ENCODE data around the gene IRS2. TPM values are rescaled to one million over a fixed set of nuclear protein-coding genes. Genes with fewer than 3 reads are reported as not detected.
A peak's percentile ranks its signal among the peaks of the same experiment; 100 is the strongest.

IRS2 gene
- total RNA-seq, 1 donor from 2014 or later = 1.7 TPM

DNA sequence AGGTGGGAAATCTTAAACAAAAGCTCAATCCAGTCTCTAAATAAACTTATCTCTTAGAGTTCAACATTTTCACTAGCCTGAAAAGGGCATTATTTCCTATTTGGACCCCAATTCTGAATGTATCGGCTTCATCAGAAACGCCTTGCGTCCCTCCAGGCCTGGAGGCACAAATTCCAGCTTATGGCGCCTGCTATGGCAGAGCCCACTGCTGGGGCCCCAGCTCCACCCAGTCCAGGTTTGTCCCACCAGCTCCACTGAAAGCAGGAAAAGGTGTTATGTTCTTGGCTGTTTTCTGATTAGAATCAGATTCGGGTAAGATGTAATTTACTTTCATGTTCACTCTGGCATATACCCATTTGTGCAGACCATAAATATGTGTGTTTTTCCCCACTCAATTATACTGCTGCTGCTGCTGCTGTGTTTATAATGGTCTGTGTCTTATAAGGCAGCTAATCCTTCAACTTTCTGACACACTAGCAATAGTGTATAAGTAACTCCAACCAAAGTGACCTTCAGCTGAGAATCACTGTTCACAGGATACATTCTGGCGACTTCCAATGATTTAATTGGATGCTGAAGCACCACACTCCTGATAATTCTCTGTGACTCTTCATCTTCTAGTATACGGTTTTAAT, 6.4 kb downstream of the IRS2 start:
- DNase-seq = no peak

DNA sequence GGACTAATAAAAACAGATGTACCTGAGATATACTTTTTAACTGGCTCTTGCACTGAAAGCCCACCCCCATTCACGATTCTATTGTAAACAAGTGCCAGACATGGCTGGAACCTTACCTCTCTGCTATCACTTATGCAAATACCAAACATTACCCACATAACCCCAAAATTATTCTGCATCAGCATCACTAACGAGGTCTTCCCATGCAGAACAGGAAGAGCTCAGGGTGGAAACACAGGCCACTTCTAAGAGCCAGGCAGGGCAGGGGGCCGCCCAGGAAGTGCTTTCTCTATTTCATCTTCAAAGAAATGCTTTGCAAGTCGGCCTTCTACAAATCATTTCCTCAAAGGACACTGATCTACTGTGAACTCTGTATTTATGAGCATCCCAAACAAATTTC, 7.3 kb downstream of the IRS2 start:
- DNase-seq = no peak

DNA sequence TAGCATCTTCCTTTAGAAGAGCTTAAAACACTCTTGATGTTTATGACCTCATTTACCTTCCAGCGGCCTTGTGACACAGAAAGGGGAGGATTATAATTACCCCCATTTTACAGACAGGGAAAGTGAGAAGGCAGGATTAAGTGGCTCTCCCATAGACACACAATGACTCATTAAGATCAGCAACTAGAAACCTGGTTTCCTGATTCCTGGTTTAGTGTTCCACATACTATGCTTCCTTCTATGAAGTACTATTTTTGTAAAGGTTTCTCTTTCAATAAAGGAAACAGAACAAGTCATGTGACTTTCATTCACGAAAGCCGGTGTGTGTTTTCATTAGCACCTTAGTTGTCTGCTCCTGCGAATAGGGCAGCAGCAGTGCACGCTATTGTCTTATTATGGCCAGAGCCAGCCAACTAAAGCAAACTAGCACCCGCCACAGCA, 8.3 kb downstream of the IRS2 start:
- DNase-seq = peak; percentile 42

DNA sequence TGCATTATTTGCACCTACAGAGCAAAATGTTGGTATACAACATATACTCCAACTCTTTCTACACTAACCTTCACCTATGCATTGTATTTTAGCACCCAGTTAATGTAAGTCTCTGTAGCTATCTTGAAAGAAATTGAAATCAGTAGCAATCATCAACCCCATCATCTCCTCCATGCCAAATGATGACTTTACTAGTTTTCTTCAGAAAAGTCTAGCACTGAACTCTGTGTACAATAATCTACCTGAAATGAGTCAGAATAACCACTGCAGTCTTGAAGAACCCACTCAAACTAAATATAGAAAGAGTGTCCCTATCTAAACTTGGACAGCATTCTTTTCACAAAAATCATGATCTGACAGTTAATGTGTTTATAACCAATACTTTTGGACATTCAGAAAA, 9.8 kb downstream of the IRS2 start:
- DNase-seq = no peak

DNA sequence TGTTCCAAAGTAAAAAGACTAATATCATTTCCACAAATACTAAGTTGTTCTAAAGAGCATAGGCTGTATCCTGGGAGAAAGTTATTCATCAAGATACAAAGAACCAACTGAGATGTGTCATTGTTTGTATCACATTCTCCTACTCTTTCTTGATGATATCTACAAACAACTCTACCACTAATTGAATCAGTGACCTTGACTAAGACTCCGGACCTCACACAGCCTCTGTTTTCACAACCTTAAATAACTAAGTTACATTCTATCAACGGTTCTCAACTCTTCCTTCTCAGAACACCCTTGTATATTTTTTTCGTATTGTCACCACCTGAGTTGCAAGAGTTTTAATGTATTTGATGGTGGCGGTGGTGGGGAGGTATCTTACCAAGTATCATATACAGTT, 12.6 kb downstream of the IRS2 start:
- no peak for DNase-seq

DNA sequence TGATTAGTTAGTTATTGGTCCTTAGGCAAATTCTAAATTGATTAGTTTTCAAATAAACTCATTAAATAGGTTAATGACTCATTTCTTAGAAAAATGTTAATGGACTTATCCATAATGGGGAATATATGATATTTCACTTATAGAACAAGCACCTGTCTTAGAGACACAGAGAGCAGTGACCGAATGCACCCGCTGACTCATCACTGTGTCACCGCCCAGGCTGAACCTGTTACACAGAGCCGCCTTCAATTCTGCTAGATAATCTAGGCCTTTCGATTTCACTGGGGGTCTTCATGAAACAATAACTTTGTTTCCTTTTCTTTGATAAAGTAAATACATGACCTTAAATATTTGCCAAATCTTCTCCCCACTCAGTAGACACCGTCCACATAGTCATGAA, 13.1 kb downstream of the IRS2 start:
- no peak for DNase-seq

DNA sequence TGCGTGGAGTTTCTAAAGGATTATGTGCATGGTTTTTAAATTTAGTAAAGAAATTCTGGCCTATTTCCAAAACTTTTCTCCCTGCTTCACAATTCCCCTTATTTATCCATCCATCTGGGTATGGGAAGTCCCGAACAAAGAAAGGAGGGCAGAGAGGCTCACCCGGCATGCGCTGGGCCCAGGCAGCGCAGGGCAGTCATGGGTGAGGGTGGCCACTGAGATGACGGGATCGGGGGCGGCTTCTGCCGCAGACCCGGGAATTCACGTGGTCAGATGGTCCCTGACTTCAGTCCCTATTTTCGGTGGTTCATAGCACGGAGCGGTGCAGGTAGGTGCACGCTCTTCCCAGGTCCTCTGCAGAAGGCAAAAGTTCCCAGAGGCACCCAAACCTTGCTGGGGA, 14.5 kb downstream of the IRS2 start:
- no peak for DNase-seq

DNA sequence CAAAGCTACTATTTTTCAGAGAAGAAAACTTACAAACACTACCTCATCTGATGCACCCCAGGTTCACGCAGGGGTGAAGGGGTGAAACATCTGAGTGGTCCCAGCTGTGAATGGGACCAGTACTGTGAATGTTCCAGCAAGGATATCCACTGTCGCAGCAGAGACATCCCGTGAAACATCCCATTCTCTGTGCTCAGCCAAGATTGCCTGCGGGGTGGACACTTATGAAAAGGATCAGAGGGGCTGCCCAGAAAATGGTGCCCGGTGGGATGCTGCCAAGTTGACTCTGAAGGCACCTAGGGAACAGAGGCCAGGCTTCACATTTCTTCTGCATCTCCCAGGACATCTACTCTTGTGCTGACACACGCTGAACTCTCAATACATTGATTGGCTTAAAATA, 15.9 kb downstream of the IRS2 start:
- DNase-seq = no peak

DNA sequence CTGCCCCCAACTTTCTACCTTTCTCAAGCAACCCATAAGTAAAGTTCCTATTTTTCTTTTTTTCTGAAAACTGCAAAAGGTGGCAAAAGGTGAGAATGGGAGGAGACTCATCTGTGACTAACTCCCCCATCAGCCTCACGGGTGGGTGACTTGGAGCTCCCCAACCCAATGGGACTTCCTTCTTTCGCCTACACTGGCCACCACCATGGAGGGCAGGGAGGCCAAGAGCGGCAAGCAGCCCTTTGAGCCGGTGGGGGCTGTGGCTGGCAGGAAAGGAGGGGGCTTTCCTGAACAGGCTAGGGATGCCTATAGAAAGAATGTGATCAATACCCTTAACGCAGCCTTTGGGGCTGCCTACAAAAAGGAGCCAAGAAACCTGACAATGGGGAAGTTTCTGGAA, 16.5 kb downstream of the IRS2 start:
- DNase-seq = no peak

DNA sequence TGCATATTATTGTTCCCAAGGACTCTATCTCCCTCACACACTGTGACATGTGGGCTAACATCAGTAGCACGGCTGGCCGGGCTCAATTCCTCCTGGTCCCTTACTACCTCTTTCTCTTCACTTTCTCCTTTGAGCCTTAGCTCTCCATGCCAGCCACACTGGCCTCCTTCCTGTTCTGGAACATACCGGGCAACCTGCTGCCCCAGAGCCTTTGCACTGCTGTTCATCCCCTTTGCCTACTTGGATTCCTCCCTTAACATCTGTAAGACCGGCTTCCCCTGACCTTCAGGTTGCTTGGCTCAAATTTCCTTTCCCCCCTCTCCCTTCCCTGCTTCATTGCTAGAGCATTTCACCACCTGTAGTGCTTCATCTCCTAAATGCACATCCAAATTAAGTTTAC, 17.1 kb downstream of the IRS2 start:
- no peak for DNase-seq

DNA sequence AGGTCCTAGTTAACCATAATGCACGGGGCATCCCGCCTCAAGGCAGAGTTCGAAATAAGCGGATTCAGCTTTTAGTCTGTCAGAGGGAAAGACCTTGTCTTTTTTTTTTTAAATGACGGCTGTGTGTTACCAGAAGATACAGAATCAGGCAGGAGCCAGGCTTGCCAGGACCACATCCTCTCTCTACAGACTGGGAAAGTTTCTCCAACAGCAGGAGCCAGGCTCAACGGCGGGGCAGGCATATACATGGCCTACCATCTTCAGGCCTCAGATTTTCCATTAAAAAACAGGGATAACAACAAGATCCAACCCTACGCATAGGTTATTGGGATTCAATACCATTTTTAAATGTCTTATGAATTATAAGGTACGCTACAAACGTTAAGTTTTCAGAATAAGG, 17.8 kb downstream of the IRS2 start:
- DNase-seq = no peak

DNA sequence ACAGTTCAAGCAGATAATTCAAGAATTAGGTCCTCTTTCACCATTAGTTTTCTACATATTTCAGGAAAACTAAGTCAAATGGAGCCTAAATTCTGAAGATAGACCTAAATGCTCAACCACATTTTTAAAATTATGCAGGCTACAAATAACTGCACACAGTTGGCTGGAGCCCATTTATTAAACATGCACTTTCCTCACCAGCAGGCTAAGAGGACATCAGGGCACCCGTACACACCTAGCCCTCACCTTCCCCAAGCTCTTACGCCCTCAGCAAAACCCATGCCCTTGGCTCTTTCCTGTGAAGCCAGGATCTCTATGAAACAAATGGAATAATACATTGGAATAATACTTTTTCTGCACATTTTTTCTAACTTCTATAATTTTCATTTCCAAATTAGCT, 18.2 kb downstream of the IRS2 start:
- DNase-seq = no peak

DNA sequence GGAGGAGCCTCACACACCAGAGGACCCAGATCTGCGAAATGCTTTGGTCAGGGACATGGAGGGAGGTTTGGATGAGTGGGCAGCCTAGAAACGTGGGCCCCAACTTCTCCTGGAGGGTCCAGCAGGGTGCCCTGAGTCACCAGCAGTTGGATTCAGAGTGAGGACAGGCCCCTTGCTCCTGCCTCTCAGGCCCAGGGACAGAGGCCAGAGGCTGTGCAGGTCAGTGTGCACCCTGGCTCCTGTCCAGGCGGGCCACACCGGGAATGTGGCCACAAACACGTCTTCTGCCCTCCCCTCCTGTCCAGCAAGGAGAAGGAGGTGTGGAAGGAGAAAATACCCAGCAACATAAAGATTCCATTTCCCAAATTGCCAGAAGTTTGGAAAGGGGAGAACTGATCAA, 19.4 kb downstream of the IRS2 start:
- DNase-seq = no peak

DNA sequence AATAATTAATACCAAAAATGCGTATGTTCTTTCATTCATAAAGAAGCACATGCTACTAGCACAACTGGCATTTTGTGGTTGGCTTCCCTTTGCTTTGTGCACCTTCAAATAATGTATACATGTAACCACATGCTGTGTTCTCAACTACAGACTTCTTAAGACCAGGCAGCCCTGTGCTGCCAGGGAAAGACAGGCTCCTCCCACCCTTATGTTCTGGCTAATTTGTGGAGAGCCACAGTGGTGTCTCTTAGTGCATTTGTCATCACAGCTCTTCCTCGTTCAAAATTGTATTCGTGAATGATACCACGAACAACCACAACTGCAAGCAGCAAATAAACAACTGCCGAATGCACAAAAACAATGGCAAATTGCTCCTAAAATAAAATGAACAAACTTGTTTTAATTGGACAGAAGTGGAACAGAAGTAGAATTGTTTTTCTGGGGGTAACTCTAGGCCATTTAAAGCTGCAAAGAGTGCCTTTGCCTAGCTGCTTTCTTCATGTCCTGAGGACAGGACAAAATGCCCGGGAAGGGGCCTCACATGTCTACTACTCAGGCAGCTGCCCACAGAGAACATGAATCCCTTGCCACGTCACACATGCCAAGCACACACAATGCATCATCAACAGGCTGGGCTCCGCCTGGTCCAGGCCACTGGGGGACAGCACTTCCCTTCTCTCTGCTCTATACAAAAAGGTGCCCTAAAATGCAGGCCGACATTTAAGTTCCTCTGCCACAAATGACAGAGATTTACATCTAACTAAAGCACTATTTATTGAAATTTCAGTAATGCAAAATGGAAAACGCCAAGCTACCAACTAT, 21.7 kb downstream of the IRS2 start:
- no peak for DNase-seq

DNA sequence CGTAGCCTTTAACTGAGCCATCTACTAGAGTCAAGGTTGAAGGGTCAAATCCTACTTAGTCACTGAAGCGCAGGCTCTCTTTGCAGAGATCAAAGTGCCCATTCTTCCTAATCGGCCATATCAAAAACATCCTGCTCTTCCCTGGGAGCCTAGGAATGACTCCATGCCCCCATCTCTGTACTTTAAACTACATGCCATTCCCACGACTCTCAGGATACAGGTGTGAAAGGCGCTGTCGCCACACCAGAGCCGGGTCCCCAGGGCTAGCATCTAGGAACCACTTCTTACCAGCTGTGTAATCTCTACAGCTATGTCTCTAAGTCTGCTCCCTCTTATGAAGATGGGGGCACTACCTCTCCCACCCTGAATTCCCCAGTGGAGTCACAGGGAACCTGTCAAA, 22.3 kb downstream of the IRS2 start:
- no peak for DNase-seq

DNA sequence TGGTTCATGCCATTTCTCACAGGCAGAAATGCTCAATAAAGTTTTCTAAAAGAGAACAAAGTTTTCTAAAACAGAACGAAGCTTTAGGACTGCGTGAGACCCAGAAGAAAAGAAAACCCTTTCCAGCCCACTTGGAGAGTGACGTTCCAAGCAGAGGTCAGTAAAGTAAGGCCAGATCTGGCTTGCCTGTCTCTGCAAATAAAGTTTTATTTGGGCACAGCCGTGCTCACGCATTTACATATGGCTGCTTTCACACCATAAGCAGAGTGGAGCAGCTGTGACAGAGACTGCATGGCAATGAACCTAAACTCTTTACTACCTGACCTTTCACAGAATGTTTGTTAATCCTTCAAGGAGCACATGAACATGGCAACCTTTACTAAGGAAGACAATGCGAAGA, 23.6 kb downstream of the IRS2 start:
- no peak for DNase-seq

DNA sequence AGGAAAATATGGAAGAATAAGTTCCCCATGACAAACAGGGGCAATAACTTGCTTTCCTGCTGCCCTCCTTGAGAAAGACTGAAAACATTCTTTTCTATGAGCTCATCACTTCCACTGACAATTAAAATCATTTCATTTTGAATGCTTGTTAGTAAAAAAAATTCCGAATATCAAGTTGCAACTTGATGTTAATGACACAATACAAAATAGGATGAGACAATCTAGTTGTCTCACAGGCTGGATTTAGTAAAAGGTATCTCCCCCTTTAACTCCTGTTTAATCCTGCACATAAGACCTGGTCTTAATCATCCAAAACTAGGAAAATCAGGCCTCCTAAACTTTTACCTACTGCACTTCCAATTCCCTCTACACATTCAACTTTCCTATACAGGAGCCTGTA, 24.7 kb downstream of the IRS2 start:
- DNase-seq = no peak

DNA sequence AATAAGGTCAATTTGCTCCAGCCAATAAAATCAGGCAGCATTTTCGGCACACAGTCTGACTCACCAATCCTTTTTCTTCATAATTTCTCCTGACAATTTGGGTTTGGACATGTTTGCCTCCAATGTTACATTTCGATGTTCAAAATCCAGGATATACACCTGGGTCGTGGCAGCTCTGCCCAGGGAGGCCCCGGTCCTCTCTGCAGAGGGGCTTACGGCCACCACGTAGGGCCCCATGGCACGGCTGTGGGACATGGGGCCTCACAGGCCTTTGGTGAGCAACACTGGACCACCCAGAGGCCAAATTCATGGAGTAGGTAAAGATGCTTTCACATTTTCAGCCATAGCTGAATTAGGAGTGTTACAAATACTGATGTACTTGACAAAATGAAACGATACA, 25.4 kb downstream of the IRS2 start:
- no peak for DNase-seq

DNA sequence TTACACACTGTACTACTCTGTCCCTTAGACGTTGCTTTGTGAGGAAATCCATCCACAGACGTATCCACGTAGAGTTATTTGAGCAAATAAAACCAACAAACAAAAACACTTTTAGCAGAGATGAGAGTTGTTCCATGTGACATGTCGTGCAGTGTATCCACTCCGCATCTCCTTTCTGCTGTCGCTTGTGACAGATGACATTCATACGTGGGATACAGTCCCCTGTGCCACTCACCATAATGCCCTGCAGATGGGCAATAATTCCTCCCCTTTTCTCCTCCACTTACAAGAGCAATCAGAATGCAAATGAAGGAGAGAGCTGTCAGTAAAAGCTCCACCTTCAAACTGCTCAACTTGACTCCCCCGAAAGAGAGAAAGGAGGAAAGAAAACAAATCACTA, 26.0 kb downstream of the IRS2 start:
- no peak for DNase-seq

DNA sequence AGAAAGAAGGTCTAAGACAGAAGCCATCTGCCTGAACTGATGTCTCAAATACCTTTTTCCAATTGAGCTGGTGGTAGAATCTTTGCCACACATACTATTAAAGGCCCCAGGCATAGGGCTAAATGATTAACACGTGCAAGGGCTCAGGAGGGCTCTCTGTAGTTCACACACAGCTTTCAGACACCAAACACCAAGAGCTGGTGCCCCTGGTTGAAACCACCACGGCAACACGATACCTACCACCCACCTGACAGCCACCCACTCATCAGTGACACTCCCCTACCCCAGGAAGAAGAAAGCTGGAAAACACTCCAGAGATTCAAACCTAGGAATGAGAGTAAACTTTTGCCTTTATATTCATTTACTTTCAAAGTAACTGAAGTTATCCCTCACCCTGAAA, 26.8 kb downstream of the IRS2 start:
- no peak for DNase-seq

DNA sequence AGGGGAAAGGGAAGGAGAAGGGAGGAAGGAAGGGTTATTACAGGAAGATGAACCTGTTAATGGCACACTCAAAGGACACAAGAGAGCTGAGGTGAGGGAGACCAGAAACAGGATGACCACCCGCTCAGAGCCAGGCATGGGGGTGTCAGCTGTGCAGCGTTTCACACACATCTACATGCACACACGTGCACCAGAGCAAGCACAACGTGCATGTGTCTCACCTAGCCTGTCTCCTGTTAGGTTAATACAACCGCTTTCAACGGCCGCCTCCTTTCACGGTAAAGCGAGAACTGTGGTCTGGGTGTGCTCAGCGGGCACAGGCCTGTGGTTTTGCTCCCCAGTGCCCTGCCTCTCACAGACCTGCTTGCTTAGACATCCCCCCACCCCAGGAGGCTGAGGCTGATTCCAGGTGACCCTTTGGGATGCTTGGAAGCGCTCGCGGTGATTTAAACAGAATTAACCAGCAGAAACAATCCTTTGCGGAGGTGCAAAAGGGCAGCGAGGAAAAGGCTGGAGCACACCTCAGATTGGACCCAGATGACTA, 27.4 kb downstream of the IRS2 start:
- no peak for DNase-seq

DNA sequence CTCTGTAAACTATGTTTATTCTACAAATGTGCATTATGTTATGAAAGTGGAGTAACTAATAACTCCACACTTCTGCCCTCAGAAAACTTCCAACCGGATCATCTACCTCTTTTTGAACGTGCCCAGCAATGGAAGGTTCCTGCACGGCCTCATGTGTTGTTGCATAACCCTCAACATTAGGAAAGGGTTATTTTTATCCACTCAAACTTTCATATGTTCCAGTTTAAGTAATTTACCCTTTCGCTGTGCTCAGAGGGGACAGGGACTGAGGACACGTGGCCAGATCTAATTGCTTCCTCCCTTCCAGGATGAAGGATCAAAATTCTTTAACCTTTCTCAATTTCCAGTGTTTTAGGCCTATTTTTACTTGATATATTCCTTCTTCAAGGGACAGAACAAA, 29.6 kb downstream of the IRS2 start:
- no peak for DNase-seq

DNA sequence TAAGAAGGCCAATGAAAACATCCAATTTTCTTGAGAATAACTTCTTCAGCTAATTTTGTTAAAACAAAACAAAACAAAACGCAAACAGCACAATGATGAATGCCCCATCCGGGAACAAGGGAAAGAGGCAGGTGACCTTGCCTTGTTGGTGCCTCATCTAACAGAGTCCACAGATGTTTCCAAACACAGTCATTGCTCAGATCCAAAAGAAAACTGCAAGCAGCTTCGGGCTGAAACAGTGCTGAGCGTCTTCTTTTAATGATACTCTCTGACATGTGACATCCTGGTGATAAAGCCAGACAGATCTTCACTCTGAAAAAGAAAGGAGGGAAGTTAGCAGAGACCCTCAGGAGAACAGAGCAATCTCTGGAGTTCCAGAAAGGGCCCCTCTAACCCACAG, 30.4 kb downstream of the IRS2 start:
- DNase-seq = no peak

DNA sequence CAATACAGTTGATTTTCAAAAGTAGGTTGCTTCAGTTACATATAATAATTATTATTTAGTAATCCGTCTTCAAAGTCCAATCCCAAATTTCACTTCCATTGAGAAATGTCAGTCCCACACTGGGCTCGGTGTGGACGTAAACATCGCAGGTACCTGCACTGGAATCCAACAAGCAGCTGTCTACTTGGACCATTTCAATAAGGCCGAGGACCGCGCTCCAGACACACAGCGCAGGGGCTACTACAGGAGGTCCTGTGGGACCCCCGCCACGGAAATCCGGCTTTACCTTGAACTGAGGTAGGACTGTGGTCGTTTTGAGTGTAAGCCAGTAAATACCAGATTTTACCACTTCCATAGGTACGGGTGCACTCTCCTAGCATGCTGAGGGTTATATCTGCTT, 30.8 kb downstream of the IRS2 start:
- no peak for DNase-seq
